ENCODE data around the gene GNB1. TPM values are rescaled to one million over a fixed set of nuclear protein-coding genes. Genes with fewer than 3 reads are reported as not detected.

The GNB1 gene
- total RNA-seq, 1 donor from 2014 or later = 474 TPM

GRCh38 chr1:1921459-1921862 lies 30.6 kb upstream of the GNB1 start:
- Mint-ChIP-seq H3K36me3 (ENCODE audit: low read depth) (no peaks in the 10 kb centered on the region), H3K27ac (ENCODE audit: unreplicated experiment) (no peak overlapping the region), H3K27me3 (ENCODE audit: low read depth) (no peaks in the 10 kb centered on the region), H3K9me3 (no peaks in the 10 kb centered on the region), H3K4me1 (peaks cover 4% of the 10 kb centered on the region), H3K4me3 (no peak overlapping the region)
- TF ChIP-seq, protein P1, sequence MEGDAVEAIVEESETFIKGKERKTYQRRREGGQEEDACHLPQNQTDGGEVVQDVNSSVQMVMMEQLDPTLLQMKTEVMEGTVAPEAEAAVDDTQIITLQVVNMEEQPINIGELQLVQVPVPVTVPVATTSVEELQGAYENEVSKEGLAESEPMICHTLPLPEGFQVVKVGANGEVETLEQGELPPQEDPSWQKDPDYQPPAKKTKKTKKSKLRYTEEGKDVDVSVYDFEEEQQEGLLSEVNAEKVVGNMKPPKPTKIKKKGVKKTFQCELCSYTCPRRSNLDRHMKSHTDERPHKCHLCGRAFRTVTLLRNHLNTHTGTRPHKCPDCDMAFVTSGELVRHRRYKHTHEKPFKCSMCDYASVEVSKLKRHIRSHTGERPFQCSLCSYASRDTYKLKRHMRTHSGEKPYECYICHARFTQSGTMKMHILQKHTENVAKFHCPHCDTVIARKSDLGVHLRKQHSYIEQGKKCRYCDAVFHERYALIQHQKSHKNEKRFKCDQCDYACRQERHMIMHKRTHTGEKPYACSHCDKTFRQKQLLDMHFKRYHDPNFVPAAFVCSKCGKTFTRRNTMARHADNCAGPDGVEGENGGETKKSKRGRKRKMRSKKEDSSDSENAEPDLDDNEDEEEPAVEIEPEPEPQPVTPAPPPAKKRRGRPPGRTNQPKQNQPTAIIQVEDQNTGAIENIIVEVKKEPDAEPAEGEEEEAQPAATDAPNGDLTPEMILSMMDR (conservative IDR thresholded peaks at IDR 0.05) = no peak
- DNase-seq (ENCODE audit: low read depth, low spot score) = no peak

DNA sequence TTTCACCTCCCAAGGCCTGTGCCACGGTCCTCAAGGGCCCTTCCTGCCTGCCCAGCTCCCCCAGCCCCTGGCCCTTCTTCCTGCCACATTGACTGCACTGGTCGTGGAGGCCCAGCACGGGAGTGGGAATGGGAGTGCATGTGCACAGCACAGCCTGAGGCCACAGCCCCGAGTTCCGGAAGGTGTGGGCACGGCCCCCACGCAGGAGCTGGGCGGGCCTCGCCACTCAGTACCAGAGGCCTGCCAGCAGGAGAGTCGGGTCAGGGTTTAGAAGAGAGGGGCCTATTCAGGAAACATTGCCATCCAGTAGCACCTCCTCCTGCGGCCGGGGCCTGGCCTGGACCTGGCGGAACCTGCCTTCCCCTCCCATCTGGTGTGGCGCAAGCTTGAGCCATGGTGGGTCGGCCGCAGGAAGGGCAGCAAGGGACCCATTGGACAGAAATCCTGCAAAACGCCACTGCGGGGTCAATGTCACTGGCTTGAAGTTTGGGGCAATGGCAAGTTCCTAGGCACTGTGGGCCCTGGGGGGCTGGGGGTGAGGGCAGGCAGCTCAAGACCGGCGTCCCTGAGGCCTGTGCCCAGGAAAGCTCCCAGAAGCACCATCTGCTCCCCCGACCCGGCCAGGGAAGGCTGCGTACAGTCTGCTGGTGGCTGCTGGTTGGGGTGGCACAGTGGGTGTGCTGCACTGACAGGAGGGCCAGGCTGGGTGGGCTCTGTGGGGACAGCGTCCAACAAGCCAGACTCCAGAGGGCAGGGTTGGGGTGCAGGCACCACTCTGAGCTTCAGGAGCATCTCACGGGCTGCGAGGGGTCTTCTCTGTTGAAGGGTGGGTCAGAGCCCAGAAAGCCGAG lies 29.9 kb upstream of the GNB1 start:
- Mint-ChIP-seq H3K27ac (ENCODE audit: unreplicated experiment) (no peak overlapping the region), H3K27me3 (ENCODE audit: low read depth) (no peaks in the 10 kb centered on the region), H3K9me3 (no peaks in the 10 kb centered on the region), H3K36me3 (ENCODE audit: low read depth) (no peaks in the 10 kb centered on the region), H3K4me3 (no peak overlapping the region), H3K4me1 (peaks cover 7% of the 10 kb centered on the region)
- DNase-seq (ENCODE audit: low read depth, low spot score) = no peak
- TF ChIP-seq, protein P1 (conservative IDR thresholded peaks at IDR 0.05) = no peak

DNA sequence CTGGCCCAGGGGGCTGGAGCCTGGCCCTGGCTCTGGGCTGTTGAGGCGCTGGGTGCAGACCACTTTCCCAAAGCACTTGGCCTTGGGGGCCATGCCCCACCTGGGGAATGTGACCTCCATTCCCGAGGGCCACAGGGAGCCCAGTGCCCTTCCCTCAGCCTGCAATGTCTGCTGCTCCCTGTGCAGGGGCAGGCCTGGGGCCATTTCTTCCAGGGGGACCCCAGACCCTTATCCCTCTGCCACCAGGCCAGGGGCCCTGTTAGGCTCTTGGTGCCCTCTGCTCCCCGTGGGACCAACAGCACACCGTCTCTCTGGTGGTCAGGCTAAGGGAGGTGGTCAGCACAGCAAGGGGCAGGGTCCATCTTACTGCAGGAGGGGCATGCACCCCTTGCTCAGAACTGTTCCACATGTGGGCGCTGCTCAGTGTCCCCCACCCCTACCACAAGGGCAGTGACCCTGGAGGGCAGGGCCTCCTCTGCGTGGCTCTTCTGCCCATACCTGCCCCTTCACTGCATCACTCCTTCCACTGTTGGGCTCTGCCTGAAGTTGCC lies 29.2 kb upstream of the GNB1 start:
- Mint-ChIP-seq H3K4me1 (peaks cover 7% of the 10 kb centered on the region), H3K4me3 (no peak overlapping the region), H3K27ac (ENCODE audit: unreplicated experiment) (no peak overlapping the region), H3K9me3 (no peaks in the 10 kb centered on the region), H3K36me3 (ENCODE audit: low read depth) (no peaks in the 10 kb centered on the region), H3K27me3 (ENCODE audit: low read depth) (no peaks in the 10 kb centered on the region)
- TF ChIP-seq, protein P1 (conservative IDR thresholded peaks at IDR 0.05) = no peak
- no peak for DNase-seq (ENCODE audit: low read depth, low spot score)

DNA sequence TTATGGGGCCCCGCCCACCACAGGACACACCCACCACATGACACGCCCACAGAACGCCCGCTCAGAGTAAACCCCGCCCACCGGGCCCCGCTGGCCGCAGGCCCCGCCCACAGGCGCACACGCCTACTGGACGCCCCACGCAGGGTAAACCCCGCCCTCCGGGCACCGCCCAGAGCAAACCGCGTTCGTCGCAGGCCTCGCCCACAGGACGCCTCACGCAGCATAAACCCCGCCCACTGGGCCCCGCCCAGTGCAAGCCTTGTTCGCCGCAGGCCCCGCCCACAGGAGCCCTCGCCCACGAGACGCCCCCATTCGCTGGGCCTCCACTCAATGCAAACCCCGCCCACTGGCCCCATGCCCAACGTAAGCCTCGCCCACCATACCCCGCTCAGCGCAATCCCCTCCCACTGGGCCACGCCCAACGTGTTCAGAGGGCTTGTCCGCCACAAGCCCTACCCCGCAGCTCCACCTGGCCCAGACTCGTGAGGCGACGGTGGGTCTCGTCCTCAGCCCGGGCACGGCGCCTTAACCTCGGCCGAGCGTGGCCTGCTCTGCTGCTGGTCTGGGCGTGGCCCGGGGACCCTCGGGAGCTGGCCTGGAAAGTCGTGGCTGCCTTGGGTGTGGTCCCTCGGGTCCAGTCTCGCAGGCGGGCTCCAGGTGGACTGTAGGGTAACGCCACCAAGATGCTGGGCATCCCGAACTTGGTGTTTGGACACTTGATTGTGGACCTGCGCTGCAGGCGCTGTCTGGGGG lies 28.6 kb upstream of the GNB1 start:
- H3K4me3 Mint-ChIP-seq = peak overlapping the region; percentile 82
- H3K9me3 Mint-ChIP-seq = no peaks in the 10 kb centered on the region
- peaks cover 7% of the 10 kb centered on the region for H3K4me1 Mint-ChIP-seq
- TF ChIP-seq, protein P1 (conservative IDR thresholded peaks at IDR 0.05) = no peak
- peak; percentile 100 for DNase-seq (ENCODE audit: low read depth, low spot score)
- H3K27ac Mint-ChIP-seq (ENCODE audit: unreplicated experiment) = no peak overlapping the region
- no peaks in the 10 kb centered on the region for H3K36me3 Mint-ChIP-seq (ENCODE audit: low read depth)
- no peaks in the 10 kb centered on the region for H3K27me3 Mint-ChIP-seq (ENCODE audit: low read depth)

- no peak for DNase-seq (ENCODE audit: low read depth, low spot score)
These were observed 28.0 kb upstream of the GNB1 start, which contains the start of gene TMEM52 for GRCh38 chr1:1918901-1919303. TSS of gene TMEM52 (minus strand) at chr1:1919279. CDS start at chr1:1919265, 14 bp downstream.

More at GRCh38 chr1:1918901-1919303, 28.0 kb upstream of the GNB1 start, which contains the start of gene TMEM52:
- Mint-ChIP-seq H3K27me3 (ENCODE audit: low read depth) (no peaks in the 10 kb centered on the region), H3K36me3 (ENCODE audit: low read depth) (no peaks in the 10 kb centered on the region), H3K27ac (ENCODE audit: unreplicated experiment) (peak within 1 kb of the TSS; percentile 50), H3K9me3 (no peaks in the 10 kb centered on the region), H3K4me1 (peaks cover 7% of the 10 kb centered on the region), H3K4me3 (peak within 1 kb of the TSS; percentile 82)
- TF ChIP-seq, protein P1 (conservative IDR thresholded peaks at IDR 0.05) = no peak
